Gastrocnemius medialis (tissue), 4 donors: Measurements from ENCODE around the gene PLSCR5.

Source experiments
- CTCF ChIP-seq, 5 experiments: fragments of 450-650 bp in 3 of 5; fragments of 200-600 bp in 2 of 5; sonication (generic) in 2 of 5; IDR thresholded peaks in 4 of 5; conservative IDR thresholded peaks in 1 of 5; 1 replicate in 4 of 5; 2 replicates in 1 of 5; pipeline ENCODE4 v1.5.1; 2016 to 2019; ENCODE audit warnings: antibody characterized with exemption in 5 of 5, mild to moderate bottlenecking in 3 of 5, moderate library complexity in 3 of 5
- POLR2A ChIP-seq, 2 donors: fragments of 450-650 bp; IDR thresholded peaks; one replicate each; pipeline ENCODE4 v1.6.1; 2017; ENCODE audit warnings: antibody characterized with exemption in 2 of 2, mild to moderate bottlenecking in 2 of 2, moderate library complexity in 2 of 2

- TF ChIP-seq CTCF (IDR thresholded peaks at IDR 0.05 in 4 of 5, conservative IDR thresholded peaks at IDR 0.05 in 1 of 5) (no peak), POLR2A (IDR thresholded peaks at IDR 0.05) (no peak)
Observed at GRCh38 chr3:146594843-146595482, 10.2 kb downstream of the PLSCR5 start.
